C1 segment of cervical spinal cord (tissue), 14 donors: Measurements from ENCODE around the gene DNM3.
A peak's percentile ranks its signal among the peaks of the same experiment; 100 is the strongest.

Experiments
- DNase-seq, 14 donors: peaks; one replicate each; lab custom pipeline; 2025; lab: John Stamatoyannopoulos, UW

Gene DNM3

GRCh38 chr1:171869097-171869496, 27.8 kb downstream of the DNM3 start:
- DNase-seq = peak in 1 of 14 donors; percentile 63

GRCh38 chr1:171871848-171872247, 30.6 kb downstream of the DNM3 start:
- no peak for DNase-seq

DNA sequence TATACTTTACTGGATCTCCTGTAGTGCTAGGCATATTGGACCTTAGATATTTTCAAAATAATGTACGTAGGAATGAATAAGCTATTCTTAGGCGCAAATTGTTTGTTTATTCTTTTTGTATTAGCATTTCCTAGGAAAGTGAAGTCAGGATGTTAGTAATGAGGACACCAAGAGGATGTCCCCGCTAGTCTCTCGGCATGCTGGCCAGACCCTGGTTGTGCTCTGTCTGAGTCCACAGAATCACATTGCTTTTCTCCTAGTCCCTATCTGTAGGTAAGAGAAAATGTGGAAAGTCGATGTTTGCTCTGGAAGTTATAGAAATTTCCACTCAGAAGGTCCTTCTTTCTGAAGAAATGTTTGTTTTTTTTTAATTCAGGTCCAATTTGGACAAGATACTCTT, 31.1 kb downstream of the DNM3 start:
- DNase-seq = no peak

DNA sequence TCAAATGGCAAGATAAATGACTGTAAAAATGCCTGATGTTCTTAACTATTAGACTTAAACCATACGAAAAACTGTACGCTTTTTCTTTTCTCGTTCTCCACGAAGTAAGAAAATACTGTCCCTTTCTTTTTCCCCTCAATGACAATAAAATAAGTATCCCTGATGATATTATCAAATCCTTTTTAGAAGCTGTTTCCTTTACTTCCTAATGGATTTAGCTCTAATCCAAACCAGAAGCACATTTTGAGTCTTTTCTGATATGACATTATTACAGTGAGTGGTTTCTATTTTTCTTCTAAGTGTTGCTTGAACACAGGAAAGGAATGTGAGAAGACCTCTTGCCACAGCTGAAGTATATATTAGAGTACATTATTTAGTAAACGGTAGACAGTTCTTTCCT, 32.4 kb downstream of the DNM3 start:
- DNase-seq = no peak

GRCh38 chr1:171877701-171878100, 36.4 kb downstream of the DNM3 start:
- DNase-seq = no peak

- DNase-seq = no peak
These were observed 38.3 kb downstream of the DNM3 start for GRCh38 chr1:171879556-171879955.

GRCh38 chr1:171881442-171881841, 40.1 kb downstream of the DNM3 start:
- DNase-seq = no peak

DNA sequence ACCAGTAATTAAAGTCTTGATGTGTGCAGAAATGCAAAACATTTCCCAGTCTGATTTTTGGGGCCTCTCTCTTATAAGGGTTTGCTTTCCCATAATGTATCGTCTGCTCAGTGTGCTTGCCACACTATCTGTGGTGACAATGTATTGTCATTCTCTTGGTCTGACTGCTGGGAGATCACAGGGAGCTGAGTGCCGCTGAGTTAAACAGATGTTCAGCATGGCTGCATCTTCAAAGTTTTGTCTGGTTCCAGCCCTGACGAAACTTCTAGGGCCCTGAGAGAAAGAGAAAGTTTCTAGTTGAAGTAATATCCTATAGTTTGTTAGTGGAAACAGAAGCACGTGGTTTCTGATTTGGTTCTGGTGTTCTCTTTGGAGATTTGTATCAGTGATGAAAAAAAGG, 42.6 kb downstream of the DNM3 start:
- DNase-seq = no peak

- no peak for DNase-seq
These were observed 43.2 kb downstream of the DNM3 start for GRCh38 chr1:171884475-171884874.

DNA sequence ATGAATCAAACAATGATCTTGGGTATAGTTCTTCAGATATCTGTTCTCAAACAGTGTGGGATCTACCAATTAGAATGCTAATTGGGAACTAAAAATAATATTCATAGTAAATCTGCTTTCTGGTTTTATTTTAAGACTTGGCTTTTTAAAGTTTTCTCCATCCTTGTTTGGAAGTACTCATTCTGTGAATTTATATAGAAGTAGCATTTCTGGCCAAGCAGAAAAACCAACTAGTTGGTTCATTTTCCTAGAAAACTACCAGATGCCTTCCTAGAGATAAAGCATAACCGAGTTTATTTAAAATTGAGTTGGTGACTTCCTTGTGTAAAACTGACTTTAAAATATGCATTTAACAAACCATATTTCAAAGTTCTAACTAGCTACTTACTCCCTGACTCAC, 48.8 kb downstream of the DNM3 start:
- no peak for DNase-seq

DNA sequence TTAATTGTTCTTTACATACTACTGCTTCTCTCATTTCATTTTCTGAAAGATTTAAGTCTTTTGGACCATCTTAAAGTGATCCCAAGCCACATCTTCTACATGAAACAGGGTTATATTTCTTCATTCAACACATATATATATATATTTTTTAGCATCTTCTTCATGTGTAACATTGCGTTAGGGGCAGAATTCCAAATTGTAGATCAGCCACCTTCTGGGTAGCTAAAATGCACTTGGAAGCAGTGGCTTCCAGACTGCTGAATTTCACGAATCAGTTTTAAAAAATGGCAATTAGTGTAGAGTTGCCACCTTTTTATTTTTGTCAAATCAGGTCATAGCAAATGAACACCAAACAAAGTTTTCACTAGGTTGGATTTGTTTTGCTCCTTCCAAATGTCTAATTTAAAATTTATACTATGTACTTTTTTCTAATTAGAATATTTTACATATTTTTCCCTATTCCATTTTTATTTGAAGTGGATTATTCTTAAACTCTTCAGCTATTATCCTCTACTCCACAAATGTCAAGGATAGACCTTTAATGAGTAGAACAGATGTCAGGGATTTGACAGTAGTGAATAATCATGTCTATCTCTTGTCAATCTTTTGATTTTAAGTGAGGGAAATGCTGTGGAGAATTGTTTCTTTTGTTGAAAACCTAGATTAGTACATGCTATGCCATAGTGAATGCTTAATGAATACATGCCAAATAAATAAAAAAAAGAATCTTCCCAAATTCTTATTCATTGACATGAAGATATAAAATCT, 55.8 kb downstream of the DNM3 start:
- DNase-seq = peak in 1 of 14 donors; percentile 17

- DNase-seq = peak in 13 of 14 donors; percentile 13 to 91 (median 73)
These were observed 57.6 kb downstream of the DNM3 start for GRCh38 chr1:171898941-171899340.

DNA sequence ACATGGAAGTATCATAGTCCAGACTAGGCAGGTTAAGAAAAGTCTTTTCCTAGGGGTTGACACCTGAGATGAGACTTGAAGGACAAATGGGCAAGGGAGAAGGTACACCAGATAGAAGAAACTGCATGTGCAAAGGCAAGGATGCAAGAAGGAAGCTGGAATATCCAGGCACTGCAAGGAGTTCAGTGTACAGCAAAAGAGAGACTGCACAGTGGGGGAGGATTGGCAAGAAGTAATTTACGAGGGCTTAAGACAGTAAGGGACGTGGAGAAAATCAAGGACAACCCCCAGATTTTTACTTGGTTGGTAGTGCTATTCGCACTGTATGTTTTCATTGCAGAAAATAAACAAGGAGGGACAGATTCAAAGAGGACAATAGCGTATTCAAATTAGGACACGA, 58.5 kb downstream of the DNM3 start:
- no peak for DNase-seq

DNA sequence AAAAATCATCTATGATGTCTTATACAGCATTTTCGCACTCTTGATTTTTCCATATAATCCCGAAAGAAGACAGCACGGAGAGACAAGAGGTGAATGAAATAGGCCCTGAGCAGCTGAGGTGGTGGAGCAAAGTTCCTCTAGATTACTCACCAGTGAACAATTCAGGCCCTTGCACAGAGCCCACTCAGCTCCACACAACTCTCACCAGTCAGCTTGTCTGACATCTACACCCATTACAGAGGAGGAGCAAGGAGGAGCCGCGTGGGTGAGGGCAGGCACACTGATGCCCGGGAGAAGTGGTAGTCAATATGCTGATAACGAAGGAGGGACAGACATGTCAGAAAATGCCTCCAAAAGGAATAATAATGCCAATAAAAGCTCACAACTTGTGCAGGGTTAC, 59.9 kb downstream of the DNM3 start:
- DNase-seq = peak in 2 of 14 donors; percentile 8 to 11

GRCh38 chr1:171902527-171902926, 61.2 kb downstream of the DNM3 start:
- no peak for DNase-seq

DNA sequence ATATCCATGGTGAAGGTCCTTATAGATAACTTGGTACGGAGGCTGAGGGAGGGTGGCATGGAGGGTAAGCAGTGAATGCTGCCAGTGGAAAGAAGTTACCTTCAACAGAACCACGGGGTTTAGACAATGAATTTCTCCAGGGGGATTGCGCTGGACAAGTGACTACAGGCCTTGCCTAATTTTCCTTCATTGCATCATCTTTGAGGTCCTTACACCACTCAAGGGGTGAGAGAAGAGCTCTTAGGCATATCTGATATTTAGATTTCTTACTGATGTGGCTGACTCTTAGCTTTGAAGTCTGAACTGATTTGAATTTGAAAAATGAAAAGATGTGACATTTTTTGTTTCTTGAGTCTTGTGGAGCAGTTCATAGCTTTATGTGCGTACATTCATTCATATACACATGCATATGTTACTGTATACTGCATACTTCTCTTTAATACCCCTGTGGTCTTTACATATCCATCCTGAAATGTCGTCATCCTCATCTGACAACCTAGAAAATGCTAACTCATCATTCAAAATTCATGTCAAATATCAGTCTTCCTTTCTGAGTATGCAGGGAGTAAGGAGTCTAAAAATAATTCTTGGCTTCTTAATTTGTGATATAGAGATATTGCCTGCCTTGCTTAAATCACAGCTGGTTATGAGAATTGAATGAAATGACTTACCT, 63.6 kb downstream of the DNM3 start:
- DNase-seq = no peak

GRCh38 chr1:171909711-171910110, 68.4 kb downstream of the DNM3 start:
- no peak for DNase-seq

DNA sequence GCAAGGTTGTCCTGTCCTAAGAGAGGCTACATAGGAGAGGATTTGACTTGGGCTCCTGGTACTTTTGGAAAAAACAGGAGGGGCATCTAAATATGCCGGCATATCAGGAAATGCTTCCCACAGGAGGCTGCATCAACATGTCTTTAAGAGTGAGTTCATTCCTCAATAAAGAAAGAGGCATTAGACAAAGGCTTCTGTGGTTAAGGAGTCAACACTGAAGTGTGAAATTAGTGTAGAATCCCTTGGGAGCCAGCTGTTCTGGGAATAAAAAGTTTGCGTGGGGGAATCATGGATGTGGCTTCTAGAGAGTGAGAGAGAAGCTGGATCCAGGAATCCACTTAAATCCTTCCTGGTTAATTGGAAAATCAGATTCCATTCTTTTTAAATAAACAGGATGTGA, 69.5 kb downstream of the DNM3 start:
- DNase-seq = no peak

GRCh38 chr1:171911506-171911905, 70.2 kb downstream of the DNM3 start:
- no peak for DNase-seq

GRCh38 chr1:171912509-171913175, 71.3 kb downstream of the DNM3 start:
- no peak for DNase-seq

DNA sequence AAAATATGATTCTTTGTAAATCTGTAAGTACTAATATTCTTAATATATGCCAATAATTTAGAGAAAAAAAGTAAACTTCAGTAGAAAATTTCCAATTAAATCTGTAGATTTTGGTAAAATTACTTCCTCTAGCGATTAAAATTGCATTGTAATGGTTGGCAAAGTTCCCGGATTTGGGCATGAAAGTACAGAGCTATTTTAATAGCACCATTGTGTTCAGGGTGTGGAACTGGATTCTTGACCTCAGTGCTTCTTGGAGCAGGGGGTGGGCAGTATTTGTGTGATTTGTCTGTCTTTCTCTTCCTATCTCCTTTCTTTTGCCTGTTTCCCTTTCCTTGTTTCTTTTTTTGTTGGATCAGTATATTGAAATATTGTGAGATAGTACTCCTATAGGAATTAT, 72.1 kb downstream of the DNM3 start:
- DNase-seq = peak in 2 of 14 donors; percentile 22 to 31

- no peak for DNase-seq
These were observed 75.0 kb downstream of the DNM3 start for GRCh38 chr1:171916315-171916771.

- no peak for DNase-seq
These were observed 76.0 kb downstream of the DNM3 start for GRCh38 chr1:171917331-171917730.
